Body of pancreas (tissue), 4 donors: Measurements from ENCODE around the gene MGAT4A.

Experiments used
- POLR2A ChIP-seq, 3 donors: fragments of 450-650 bp; IDR thresholded peaks; one replicate each; pipeline ENCODE4 v1.6.1; 2016; ENCODE audit warnings: antibody characterized with exemption in 3 of 3, mild to moderate bottlenecking in 2 of 3
- TF ChIP-seq, protein P1 (sequence below), 7 experiments: fragments of 450-650 bp in 4 of 7; fragments of 200-600 bp in 3 of 7; sonication (generic) in 3 of 7; IDR thresholded peaks; one replicate each; pipeline ENCODE4 v1.5.1; 2016 to 2019; ENCODE audit warnings: antibody characterized with exemption in 7 of 7

DNA sequence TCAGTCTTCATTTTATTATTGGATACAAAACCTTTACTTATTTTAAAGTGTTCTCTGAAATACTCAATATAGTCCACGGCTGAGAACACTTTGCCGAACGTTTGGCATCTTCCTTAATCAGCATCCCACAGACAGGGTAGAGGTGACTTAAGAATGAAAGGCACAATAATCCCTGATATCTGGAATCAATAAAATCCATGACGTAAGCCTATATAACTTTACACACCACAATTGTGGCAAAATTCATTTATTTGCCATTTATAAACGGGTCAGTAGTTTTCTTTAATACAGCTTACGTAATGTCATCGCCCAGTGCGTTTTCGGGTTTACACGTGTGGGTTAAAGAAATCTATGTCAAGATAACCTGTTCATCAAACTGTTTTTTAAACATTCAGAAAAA lies 1.3 kb downstream of the MGAT4A start:
- TF ChIP-seq POLR2A (IDR thresholded peaks at IDR 0.05): no peak
- TF ChIP-seq, protein P1, sequence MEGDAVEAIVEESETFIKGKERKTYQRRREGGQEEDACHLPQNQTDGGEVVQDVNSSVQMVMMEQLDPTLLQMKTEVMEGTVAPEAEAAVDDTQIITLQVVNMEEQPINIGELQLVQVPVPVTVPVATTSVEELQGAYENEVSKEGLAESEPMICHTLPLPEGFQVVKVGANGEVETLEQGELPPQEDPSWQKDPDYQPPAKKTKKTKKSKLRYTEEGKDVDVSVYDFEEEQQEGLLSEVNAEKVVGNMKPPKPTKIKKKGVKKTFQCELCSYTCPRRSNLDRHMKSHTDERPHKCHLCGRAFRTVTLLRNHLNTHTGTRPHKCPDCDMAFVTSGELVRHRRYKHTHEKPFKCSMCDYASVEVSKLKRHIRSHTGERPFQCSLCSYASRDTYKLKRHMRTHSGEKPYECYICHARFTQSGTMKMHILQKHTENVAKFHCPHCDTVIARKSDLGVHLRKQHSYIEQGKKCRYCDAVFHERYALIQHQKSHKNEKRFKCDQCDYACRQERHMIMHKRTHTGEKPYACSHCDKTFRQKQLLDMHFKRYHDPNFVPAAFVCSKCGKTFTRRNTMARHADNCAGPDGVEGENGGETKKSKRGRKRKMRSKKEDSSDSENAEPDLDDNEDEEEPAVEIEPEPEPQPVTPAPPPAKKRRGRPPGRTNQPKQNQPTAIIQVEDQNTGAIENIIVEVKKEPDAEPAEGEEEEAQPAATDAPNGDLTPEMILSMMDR (IDR thresholded peaks at IDR 0.05): no peak
